Esophagus (tissue), 2 donors: ENCODE results near the gene BRSK1. TPM values are rescaled to one million over a fixed set of nuclear protein-coding genes. Genes with fewer than 3 reads are reported as not detected.

ENCODE experiments used
- H3K27ac ChIP-seq, 2 donors: one replicate each; pipeline ENCODE4 v1.5.1; 2013; ENCODE audit warnings: low read depth in 2 of 2, mild to moderate bottlenecking in 2 of 2, inconsistent platforms in 1 of 2, low read length in 1 of 2, moderate library complexity in 1 of 2
- H3K27me3 ChIP-seq, 2 donors: one replicate each; pipeline ENCODE4 v1.6.1; 2013; ENCODE audit warnings: low read length in 2 of 2, control low read depth in 1 of 2, mild to moderate bottlenecking in 1 of 2; ENCODE audit not compliant: insufficient read depth in 2 of 2, control insufficient read depth in 1 of 2
- H3K36me3 ChIP-seq, 2 donors: one replicate each; pipeline ENCODE4 v1.6.1; 2013; ENCODE audit warnings: low read length in 1 of 2; ENCODE audit not compliant: control insufficient read depth in 2 of 2, insufficient read depth in 2 of 2
- H3K4me1 ChIP-seq, 2 donors: one replicate each; pipeline ENCODE4 v1.6.1; 2013; ENCODE audit warnings: low read length in 1 of 2; ENCODE audit not compliant: control insufficient read depth in 2 of 2, insufficient read depth in 2 of 2
- H3K4me3 ChIP-seq, 2 donors: one replicate each; pipeline ENCODE4 v1.5.1; 2013; ENCODE audit warnings: low read length in 2 of 2, mild to moderate bottlenecking in 2 of 2, low read depth in 1 of 2, moderate library complexity in 1 of 2
- H3K9me3 ChIP-seq, 2 donors: one replicate each; pipeline ENCODE4 v1.6.1; 2013; ENCODE audit warnings: mild to moderate bottlenecking in 2 of 2, low read depth in 1 of 2, low read length in 1 of 2, moderate library complexity in 1 of 2; ENCODE audit not compliant: control insufficient read depth in 2 of 2, insufficient read depth in 1 of 2
- WGBS, 2 donors: extraction: QIAGEN DNeasy Blood & Tissue Kit; methylation state at CpG; one replicate each; pipeline ENCODE4 v1.1.7; 2013; 5-methylcytosine and 5-hydroxymethylcytosine counted together
- polyA plus RNA-seq, 2 donors: library from polyadenylated mRNA; stranded (reverse); fragments of 200-250 nt; gene quantifications; one replicate each; pipeline ENCODE4 v1.2.3, GENCODE V29; 2013
- donor health status: healthy with polysubstance abuse.
- donor health status: Bipolar disorder and iron deficiency.

The BRSK1 gene
- polyA plus RNA-seq, 2 donors: 0.96 to 1.0 TPM

- peaks cover 19 to 21% of the 10 kb centered on the region in 2 donors for H3K4me1 ChIP-seq
- peak within 1 kb of the TSS; percentile 90 to 97 for H3K4me3 ChIP-seq
- H3K9me3 ChIP-seq: no peaks in the 10 kb centered on the region
- H3K27ac ChIP-seq: peak within 1 kb of the TSS; percentile 95 to 97
- H3K36me3 ChIP-seq: peaks cover 0 to 11% of the 10 kb centered on the region in 2 donors
- no peaks in the 10 kb centered on the region for H3K27me3 ChIP-seq
- WGBS, 2 donors: 0% methylated on average over 57 to 76 of the region's 76 CpGs
Measured at GRCh38 chr19:55258828-55259539, 24.8 kb upstream of the BRSK1 start, which contains the start of gene PPP6R1. Gene PPP6R1 (minus strand): TSS chr19:55259017. CDS start chr19:55247103, 11,914 bp downstream.

- Histone ChIP-seq H3K4me3 (peak overlapping the region; percentile 90 to 97), H3K9me3 (no peaks in the 10 kb centered on the region), H3K27me3 (no peaks in the 10 kb centered on the region), H3K36me3 (peaks cover 0 to 10% of the 10 kb centered on the region in 2 donors), H3K4me1 (peaks cover 17 to 19% of the 10 kb centered on the region in 2 donors), H3K27ac (peak overlapping the region; percentile 95 to 97)
- 34 to 39% methylated on average over 29 of the region's 29 CpGs for WGBS, 2 donors
Measured at GRCh38 chr19:55259540-55260210, 24.1 kb upstream of the BRSK1 start.

- H3K4me1 ChIP-seq: peaks cover 3 to 4% of the 10 kb centered on the region in 2 donors
- WGBS, 2 donors: 87 to 88% methylated on average over 13 of the region's 13 CpGs
- no peaks in the 10 kb centered on the region for H3K9me3 ChIP-seq
- no peak overlapping the region for H3K27ac ChIP-seq
- H3K36me3 ChIP-seq: peaks cover 0 to 10% of the 10 kb centered on the region in 2 donors
- H3K4me3 ChIP-seq: no peak overlapping the region
- no peaks in the 10 kb centered on the region for H3K27me3 ChIP-seq
Measured at GRCh38 chr19:55261671-55262126, 22.1 kb upstream of the BRSK1 start.

- WGBS, 2 donors: 95 to 96% methylated on average over 8 to 9 of the region's 9 CpGs
- Histone ChIP-seq H3K36me3 (peaks cover 0 to 10% of the 10 kb centered on the region in 2 donors), H3K27me3 (no peaks in the 10 kb centered on the region), H3K4me3 (no peak overlapping the region), H3K27ac (no peak overlapping the region), H3K4me1 (no peaks in the 10 kb centered on the region), H3K9me3 (no peaks in the 10 kb centered on the region)
Measured at GRCh38 chr19:55262359-55262758, 21.4 kb upstream of the BRSK1 start.

- Histone ChIP-seq H3K4me3 (no peak overlapping the region), H3K4me1 (no peaks in the 10 kb centered on the region), H3K36me3 (peaks cover 0 to 13% of the 10 kb centered on the region in 2 donors), H3K27ac (no peak overlapping the region), H3K9me3 (no peaks in the 10 kb centered on the region), H3K27me3 (no peaks in the 10 kb centered on the region)
- 86 to 90% methylated on average over 5 of the region's 5 CpGs for WGBS, 2 donors
Measured at GRCh38 chr19:55264531-55264930, 19.3 kb upstream of the BRSK1 start.

- Histone ChIP-seq H3K4me1 (no peaks in the 10 kb centered on the region), H3K9me3 (no peaks in the 10 kb centered on the region), H3K27me3 (no peaks in the 10 kb centered on the region), H3K27ac (no peak overlapping the region), H3K4me3 (no peak overlapping the region), H3K36me3 (peaks cover 0 to 19% of the 10 kb centered on the region in 2 donors)
- 89 to 96% methylated on average over 16 of the region's 16 CpGs for WGBS, 2 donors
Measured at GRCh38 chr19:55265173-55265572, 18.6 kb upstream of the BRSK1 start.

GRCh38 chr19:55265723-55266386 lies 17.9 kb upstream of the BRSK1 start:
- WGBS, 2 donors: 95 to 96% methylated on average over 10 to 12 of the region's 12 CpGs

GRCh38 chr19:55266404-55266803 lies 17.4 kb upstream of the BRSK1 start:
- H3K27ac ChIP-seq: no peak overlapping the region
- no peaks in the 10 kb centered on the region for H3K27me3 ChIP-seq
- no peaks in the 10 kb centered on the region for H3K9me3 ChIP-seq
- H3K4me3 ChIP-seq: no peak overlapping the region
- H3K36me3 ChIP-seq: peaks cover 0 to 23% of the 10 kb centered on the region in 2 donors
- H3K4me1 ChIP-seq: no peaks in the 10 kb centered on the region
- WGBS, 2 donors: 98 to 99% methylated on average over 3 of the region's 3 CpGs

More at GRCh38 chr19:55265723-55266386, 17.9 kb upstream of the BRSK1 start:
- H3K27ac ChIP-seq: no peak overlapping the region
- H3K4me3 ChIP-seq: no peak overlapping the region
- peaks cover 0 to 23% of the 10 kb centered on the region in 2 donors for H3K36me3 ChIP-seq
- no peaks in the 10 kb centered on the region for H3K4me1 ChIP-seq
- no peaks in the 10 kb centered on the region for H3K27me3 ChIP-seq
- H3K9me3 ChIP-seq: no peaks in the 10 kb centered on the region

- peaks cover 0 to 23% of the 10 kb centered on the region in 2 donors for H3K36me3 ChIP-seq
- WGBS, 2 donors: 97 to 98% methylated on average over 4 of the region's 4 CpGs
- H3K4me1 ChIP-seq: no peaks in the 10 kb centered on the region
- no peak overlapping the region for H3K4me3 ChIP-seq
- H3K9me3 ChIP-seq: no peaks in the 10 kb centered on the region
- no peak overlapping the region for H3K27ac ChIP-seq
- H3K27me3 ChIP-seq: no peaks in the 10 kb centered on the region
Measured at GRCh38 chr19:55266840-55267239, 17.0 kb upstream of the BRSK1 start.
